ENCODE results near the gene INAFM1.

The INAFM1 gene

GRCh38 chr19:47239152-47239551 lies 35.5 kb upstream of the INAFM1 start:
- Histone ChIP-seq H2AFZ (ENCODE audit: low read length) (no peak overlapping the region), H3K27me3 (ENCODE audit: insufficient read depth, low read length, poor library complexity, severe bottlenecking) (peaks cover 4% of the 10 kb centered on the region), H3K4me1 (ENCODE audit: insufficient read depth, low read length, poor library complexity, severe bottlenecking) (peaks cover 11% of the 10 kb centered on the region), H3K9me3 (ENCODE audit: insufficient read depth, low read depth, low read length) (no peaks in the 10 kb centered on the region), H3K4me2 (ENCODE audit: low read depth, low read length, poor library complexity, severe bottlenecking) (no peak overlapping the region), H3F3A (ENCODE audit: low read depth) (peaks cover 4% of the 10 kb centered on the region; the same call in 1 of the 2 replicates), H3K79me2 (ENCODE audit: insufficient read depth, low read length) (no peaks in the 10 kb centered on the region), H3K9me2 (replicated peaks; ENCODE audit: low read depth, low read length) (no peaks in the 10 kb centered on the region), H3K4me3 (ENCODE audit: low read length, poor library complexity, severe bottlenecking) (no peak overlapping the region), H3K36me3 (ENCODE audit: insufficient read depth, low read length) (no peaks in the 10 kb centered on the region), H3K9ac (ENCODE audit: low read depth, low read length, poor library complexity, severe bottlenecking) (no peak overlapping the region), H4K20me1 (ENCODE audit: insufficient read depth, low read length, poor library complexity, severe bottlenecking) (no peaks in the 10 kb centered on the region)
- TF ChIP-seq CTCF (conservative IDR thresholded peaks at IDR 0.05; ENCODE audit: low read length) (no peak), EZH2phosphoT487 (IDR thresholded peaks at IDR 0.05; ENCODE audit: borderline replicate concordance) (no peak)

GRCh38 chr19:47239610-47240296 lies 34.9 kb upstream of the INAFM1 start:
- H3K4me3 ChIP-seq (ENCODE audit: low read length, poor library complexity, severe bottlenecking) = peak overlapping the region; percentile 19
- H3K9me2 ChIP-seq (replicated peaks; ENCODE audit: low read depth, low read length) = no peaks in the 10 kb centered on the region
- H2AFZ ChIP-seq (ENCODE audit: low read length) = no peak overlapping the region
- H3K9me3 ChIP-seq (ENCODE audit: insufficient read depth, low read depth, low read length) = no peaks in the 10 kb centered on the region
- no peaks in the 10 kb centered on the region for H3K36me3 ChIP-seq (ENCODE audit: insufficient read depth, low read length)
- peaks cover 4% of the 10 kb centered on the region for H3K27me3 ChIP-seq (ENCODE audit: insufficient read depth, low read length, poor library complexity, severe bottlenecking)
- H3K4me1 ChIP-seq (ENCODE audit: insufficient read depth, low read length, poor library complexity, severe bottlenecking) = peaks cover 13% of the 10 kb centered on the region
- no peaks in the 10 kb centered on the region for H3K79me2 ChIP-seq (ENCODE audit: insufficient read depth, low read length)
- peaks cover 4% of the 10 kb centered on the region; the same call in 1 of the 2 replicates for H3F3A ChIP-seq (ENCODE audit: low read depth)
- no peak overlapping the region for H3K9ac ChIP-seq (ENCODE audit: low read depth, low read length, poor library complexity, severe bottlenecking)
- no peaks in the 10 kb centered on the region for H4K20me1 ChIP-seq (ENCODE audit: insufficient read depth, low read length, poor library complexity, severe bottlenecking)
- TF ChIP-seq CTCF (conservative IDR thresholded peaks at IDR 0.05; ENCODE audit: low read length) (no peak), EZH2phosphoT487 (IDR thresholded peaks at IDR 0.05; ENCODE audit: borderline replicate concordance) (no peak)
- H3K4me2 ChIP-seq (ENCODE audit: low read depth, low read length, poor library complexity, severe bottlenecking) = peak overlapping the region; percentile 18

GRCh38 chr19:47240556-47240955 lies 34.1 kb upstream of the INAFM1 start:
- no peaks in the 10 kb centered on the region for H3K9me2 ChIP-seq (replicated peaks; ENCODE audit: low read depth, low read length)
- H3K79me2 ChIP-seq (ENCODE audit: insufficient read depth, low read length) = no peaks in the 10 kb centered on the region
- peaks cover 4% of the 10 kb centered on the region for H3K27me3 ChIP-seq (ENCODE audit: insufficient read depth, low read length, poor library complexity, severe bottlenecking)
- H4K20me1 ChIP-seq (ENCODE audit: insufficient read depth, low read length, poor library complexity, severe bottlenecking) = no peaks in the 10 kb centered on the region
- H3F3A ChIP-seq (ENCODE audit: low read depth) = peaks cover 4% of the 10 kb centered on the region; the same call in 1 of the 2 replicates
- H3K36me3 ChIP-seq (ENCODE audit: insufficient read depth, low read length) = no peaks in the 10 kb centered on the region
- H3K4me3 ChIP-seq (ENCODE audit: low read length, poor library complexity, severe bottlenecking) = no peak overlapping the region
- no peak overlapping the region for H3K4me2 ChIP-seq (ENCODE audit: low read depth, low read length, poor library complexity, severe bottlenecking)
- H3K9me3 ChIP-seq (ENCODE audit: insufficient read depth, low read depth, low read length) = no peaks in the 10 kb centered on the region
- H2AFZ ChIP-seq (ENCODE audit: low read length) = no peak overlapping the region
- peaks cover 16% of the 10 kb centered on the region for H3K4me1 ChIP-seq (ENCODE audit: insufficient read depth, low read length, poor library complexity, severe bottlenecking)
- TF ChIP-seq EZH2phosphoT487 (IDR thresholded peaks at IDR 0.05; ENCODE audit: borderline replicate concordance) (no peak), CTCF (conservative IDR thresholded peaks at IDR 0.05; ENCODE audit: low read length) (no peak)
- H3K9ac ChIP-seq (ENCODE audit: low read depth, low read length, poor library complexity, severe bottlenecking) = no peak overlapping the region

Measured in Loucy (cell line).